ENCODE data around the gene CYP2E1.
A peak's percentile ranks its signal among the peaks of the same experiment; 100 is the strongest.
"Not testable (repeated sequence)": the region's sequence is repeated elsewhere in the genome, so short reads cannot be mapped to it uniquely, and the experiment has no call there.

Gene CYP2E1

DNA sequence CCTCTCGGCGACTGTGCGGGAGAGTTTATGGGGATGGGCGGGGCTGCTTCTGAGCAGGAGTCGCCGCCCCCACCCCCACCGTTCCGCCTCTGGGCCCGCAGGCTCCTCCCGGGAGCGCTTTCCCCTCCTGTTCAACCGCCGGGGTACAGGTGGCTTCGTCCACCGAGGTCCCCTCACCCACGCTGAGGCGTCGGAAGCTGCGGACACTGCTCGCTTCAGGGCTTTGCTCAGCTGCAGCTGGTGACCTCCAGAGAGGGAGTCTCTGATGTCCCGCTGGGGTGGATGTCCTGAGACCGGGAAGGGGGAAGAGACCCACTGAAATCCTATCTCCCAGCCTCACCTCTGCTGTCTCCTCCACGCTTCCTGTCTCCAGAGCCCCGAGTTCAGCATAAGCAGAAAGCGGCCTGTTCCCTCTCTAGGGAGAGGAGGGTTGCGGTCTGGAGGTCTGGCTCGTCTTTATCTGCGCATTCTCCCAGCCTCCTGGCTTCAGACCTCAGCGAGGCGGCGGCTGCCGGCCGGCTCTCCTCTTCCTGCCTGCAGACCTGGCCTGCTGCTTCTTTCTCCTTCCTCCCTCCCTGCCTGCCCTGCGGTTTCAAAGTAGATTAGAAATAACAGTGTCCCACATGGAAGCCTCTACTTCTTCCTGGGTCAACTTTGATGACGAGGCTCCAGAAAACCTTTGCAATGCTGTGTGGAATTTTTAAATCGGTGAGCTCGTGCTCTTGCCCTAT lies 1.8 kb downstream of the CYP2E1 start:
- no peak for DNase-seq

DNA sequence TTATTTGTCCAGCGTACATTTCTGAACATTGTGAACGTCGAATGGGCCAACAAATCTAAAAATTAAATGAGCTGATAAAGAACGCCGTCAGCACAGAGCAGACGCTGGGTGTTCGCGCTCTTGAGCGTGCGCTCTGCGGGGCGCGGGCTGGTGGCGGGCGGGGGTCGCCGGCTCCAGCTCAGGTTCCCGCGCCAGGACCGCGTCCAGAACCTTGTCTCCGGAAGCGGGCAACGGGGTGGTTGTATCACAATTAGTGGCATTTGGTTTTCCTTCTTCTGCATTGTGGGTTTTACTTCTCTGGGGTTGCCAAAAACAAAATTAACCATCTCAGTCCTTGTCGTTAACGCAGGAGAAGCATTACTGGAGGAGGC lies 2.4 kb downstream of the CYP2E1 start:
- no peak for DNase-seq

DNA sequence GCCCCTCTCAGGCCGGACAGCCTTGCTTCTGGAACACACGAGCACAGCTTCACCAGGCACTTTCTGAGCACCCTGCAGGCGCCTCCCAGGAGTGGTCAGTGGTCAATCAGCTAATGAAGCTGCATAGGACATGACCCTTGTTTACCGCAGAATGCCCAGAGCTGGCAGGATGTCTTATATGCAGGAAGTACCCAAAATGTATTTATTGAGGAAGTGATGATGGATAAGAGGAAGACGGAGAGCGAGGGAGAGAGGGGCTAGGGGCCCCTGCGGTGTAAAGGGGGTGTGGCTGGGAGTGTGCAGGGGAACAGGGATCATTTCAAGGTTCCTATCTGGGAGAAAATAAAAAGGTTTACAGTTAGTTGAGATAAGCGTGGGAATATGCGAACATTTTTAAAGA lies 3.3 kb downstream of the CYP2E1 start:
- no peak for DNase-seq

DNA sequence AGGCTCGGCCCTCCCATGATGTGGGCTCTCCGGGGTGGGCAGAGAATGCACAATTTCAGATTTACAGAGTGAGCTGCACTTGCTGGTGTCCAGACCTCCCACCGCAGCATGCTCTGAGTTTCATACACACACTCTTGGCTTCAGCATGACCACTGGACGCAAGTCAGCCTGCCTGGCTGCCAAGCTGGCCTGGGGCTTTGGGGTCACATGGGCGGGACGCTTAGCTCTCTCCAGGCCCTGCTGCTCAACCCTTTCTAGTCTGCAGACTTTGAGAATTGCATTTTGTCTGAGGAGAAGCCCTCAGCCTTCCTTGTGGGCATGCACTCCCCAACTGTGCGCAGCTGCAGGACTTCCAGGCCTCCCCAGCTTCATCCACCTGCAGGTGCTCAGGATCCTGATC lies 5.7 kb downstream of the CYP2E1 start:
- peak; percentile 29 for DNase-seq

DNA sequence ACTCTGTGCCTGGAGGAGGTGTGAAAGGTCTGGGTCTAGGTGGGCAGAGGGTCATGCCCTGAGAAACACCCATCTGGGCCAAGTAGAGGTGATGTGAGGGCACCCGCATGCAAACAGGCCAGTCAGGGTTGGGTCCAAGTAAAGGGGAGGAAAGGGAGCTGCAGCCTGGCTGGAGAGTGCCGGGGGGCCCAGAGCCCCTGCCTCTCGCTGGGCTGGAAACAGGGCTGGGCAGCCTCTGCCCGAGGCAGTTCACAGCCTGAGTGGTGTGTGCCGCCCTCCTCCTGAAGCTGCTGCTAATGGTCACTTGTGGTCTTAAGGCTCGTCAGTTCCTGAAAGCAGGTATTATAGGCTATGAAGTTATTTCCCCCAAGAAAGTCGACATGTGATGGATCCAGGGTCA lies 7.3 kb downstream of the CYP2E1 start:
- peak; percentile 23 for DNase-seq

DNA sequence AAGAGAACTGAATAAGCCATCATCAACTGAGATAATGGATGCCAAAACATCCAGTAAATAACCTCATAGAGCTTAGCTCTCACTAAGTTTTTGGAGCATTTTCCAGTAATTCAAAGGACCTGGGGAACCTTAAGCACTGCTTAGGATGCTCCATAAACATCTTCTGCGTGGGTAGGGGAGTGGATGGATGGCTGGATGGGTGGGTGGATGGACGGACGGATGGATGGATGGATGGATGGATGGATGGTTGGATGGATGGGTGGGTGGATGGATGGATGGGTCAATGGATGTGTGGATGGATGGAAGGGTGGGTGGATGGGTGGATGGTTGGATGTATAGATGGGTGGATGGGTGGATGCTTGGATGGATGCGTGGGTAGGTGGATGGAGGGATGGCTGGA lies 9.0 kb downstream of the CYP2E1 start:
- DNase-seq: no peak

DNA sequence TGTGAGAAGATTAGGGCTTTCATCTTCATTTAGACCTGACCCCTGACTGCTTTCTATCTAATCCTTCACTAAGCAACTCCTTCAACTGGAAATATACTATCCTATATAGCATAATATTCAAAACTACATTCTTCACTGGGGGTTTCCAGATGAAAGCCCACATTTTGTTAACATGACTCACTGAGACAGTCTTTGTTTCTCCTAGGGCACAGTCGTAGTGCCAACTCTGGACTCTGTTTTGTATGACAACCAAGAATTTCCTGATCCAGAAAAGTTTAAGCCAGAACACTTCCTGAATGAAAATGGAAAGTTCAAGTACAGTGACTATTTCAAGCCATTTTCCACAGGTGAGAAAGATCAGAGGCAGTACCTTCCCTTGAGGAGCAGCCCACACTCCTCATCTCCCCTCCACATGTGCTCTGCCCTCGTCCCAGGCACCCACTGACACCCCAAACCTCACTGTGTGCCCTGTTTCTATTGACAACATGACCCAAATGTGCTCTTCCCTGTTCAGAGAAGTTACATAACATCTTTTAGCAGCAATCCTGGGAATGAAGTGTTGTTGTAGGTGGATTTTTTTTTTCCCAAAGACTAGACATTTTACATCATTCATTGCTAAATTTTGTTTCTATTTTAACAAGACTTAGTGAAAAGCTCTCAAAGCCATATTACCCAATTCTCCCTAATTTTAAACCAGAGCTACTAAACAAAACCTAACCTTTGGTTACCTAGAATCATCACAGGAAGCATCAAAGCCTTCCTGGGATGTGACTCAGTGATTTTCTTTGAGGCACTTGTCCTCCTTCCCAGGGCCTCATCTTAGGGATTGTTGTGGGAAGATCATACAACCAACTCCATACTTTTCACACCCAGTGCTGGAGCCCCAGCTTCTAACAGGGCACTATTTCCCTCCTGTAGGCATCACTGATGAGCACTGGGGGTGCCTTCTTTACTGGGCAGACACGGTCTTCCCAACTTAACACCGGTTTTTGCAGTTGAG lies 10.7 kb downstream of the CYP2E1 start:
- DNase-seq: no peak

DNA sequence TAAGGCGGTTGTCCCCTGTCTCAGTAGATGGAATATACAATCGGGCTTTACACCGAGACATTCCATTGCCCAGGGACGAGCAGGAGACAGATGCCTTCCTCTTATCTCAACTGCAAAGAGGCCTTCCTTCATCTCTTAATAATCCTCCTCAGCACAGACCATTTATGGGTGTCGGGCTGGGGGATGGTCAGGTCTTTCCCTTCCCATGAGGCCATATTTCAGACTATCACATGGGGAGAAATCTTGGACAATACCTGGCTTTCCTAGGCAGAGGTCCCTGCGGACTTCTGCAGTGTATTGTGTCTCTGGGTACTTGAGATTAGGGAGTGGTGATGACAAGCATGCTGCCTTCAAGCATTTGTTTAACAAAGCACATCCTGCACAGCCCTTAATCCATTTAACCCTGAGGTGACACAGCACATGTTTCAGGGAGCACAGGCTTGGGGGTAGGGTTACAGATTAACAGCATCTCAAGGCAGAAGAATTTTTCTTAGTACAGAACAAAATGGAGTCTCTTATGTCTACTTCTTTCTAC lies 14.3 kb downstream of the CYP2E1 start:
- DNase-seq: not testable (repeated sequence)

DNA sequence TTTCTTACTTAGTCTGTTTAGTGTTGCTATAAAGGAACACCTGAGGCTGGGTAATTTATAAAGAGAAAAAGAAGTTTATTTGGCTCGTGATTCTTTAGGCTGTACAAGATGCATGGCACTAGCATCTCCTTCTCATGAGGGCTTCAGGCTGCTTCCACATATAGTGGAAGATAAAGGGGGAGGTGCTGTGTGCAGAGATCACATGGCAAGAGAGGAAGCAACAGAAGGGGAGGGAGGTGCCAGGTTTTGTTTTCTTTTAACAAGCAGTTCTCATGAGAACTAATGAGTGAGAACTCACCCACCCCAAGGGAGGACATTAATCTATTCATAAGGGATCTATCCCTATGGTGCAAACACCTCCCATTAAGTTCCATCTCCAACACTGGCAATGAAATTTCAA lies 17.3 kb downstream of the CYP2E1 start:
- no peak for DNase-seq

DNA sequence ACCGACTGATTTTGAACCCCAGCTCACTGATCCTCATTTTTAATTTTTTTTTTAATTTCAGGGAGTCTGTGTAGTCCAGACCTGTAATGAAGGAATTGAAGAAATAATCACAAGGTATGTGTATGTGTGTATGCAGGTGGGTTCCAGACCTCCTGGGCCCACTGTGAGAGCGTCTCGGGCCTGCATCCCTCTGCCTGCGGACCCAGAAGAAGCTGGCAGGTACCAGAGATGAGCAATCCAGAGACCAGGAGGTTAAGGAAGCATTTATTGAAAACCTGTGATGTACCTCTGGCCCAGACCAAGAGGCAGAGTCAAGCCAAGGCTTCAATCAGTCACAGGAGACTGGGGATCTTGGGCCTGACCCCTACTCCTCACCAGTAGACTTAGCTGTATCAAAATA lies 27.4 kb downstream of the CYP2E1 start:
- no peak for DNase-seq

DNA sequence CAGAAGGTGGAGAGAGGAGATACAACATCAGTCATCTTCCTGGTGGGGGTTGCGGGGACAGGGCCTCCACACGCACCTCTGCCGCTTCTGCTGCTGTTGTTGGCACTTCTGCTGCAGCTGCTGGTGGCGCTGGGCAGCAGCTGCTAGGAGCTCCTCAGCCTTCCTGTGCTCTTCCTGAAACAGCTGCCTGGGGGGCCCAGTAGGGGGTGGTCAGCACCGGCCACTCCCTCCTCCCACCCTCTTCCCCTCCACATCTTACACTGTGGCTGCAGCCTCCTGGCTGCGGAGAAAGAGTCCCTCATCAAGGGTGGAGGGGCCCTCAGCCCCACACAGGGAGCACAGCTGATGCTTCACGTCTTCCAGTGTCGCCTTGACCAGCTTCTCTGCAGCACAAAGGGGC lies 28.4 kb downstream of the CYP2E1 start:
- DNase-seq: peak; percentile 29

DNA sequence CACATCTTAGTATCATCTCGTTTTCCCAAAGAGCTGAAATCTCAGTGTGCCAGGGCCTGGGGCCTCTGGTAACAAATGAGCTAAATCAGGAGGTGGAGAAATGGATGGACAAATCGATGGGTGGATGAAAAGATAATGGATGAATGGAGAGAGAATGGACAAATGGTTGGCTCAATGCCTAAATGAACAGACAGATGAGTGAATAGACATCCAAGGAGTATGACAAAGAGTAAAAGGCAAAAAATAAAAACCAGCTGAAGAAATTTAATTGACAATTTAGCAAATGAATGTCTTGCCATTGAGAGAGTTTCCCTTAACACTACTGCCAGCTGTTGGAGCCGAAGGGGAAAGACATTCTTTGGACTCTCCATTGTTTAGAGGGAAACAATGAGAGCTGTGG lies 30.2 kb downstream of the CYP2E1 start:
- no peak for DNase-seq

DNA sequence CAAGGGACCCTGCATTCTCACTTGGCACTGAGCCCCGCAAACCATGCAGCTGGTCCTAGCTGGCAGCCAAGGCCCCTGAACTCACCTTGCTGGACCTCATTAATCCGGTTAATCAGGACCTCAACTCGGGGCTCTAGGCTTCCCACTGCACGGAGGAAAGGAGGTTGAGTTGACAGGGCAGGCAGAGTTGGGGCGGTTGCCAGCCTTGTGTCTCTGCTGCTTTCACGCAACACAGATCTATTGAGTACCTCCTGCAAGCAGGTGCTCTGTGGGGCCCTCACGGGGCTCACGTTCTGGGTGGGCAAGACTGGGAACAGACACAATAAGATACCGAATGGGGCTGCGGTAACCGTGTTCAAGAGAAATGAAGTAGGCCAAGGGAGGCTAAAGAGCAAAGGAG lies 32.1 kb downstream of the CYP2E1 start:
- DNase-seq: no peak

DNA sequence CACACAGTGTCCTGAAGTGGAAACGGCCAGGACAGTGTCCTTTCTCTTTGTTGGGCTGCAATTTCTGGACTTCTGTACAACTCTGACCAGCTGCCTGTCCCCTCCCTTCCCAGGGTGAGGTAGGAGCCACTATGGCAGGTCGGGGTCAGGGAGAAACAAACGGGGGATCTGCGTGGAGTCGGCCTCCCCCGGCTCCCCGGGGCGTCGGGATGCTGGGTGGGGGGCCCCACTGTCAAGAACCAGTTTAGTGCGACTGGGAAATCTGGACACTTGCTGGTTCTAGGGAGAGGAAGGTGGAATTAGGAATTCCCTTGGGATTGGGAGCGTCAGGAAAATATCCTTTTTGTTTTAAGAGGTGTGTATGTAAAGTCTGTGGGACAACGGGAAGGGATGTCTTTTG lies 37.7 kb downstream of the CYP2E1 start:
- no peak for DNase-seq

DNA sequence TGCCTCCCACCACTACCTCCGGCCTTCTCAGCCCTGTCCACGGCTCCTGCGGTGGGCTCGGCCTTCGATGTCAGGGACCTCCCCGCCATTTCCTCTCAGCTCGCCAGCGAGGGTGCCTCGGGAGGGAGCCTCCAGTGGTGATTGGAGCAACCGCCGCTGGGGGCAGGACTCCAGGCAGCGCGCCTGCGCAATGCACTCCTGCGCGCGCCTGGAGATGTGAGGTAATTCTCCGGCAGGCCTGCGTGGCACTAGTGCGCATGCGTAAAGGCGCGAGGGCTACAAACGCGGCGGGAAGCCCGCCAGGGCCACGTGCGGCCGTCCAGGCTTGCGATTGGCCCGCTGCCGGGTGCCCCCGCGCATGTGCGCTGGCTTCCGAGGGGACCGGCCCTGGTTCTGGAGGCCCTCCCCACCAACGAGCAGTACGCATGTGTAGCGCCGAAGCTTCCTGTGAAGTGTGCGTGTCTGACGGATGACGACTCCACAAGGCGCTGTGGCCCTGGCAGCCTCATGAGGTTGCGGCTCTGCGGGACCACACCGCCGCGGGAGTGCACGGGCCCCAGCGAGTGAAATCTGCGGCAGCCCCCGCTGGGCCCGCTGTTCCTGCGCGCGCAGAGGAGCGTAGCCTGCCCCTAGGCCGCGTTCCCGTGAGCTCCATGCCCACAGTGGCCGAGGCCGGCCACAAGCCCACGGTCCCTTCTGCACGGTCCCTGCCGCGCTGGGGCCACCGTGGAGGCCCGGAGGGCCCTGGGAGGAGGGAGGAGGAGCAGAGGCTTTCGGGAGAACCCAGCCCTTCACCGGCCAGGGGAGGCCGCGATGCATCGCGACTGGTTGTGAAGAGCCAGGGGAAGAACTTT lies 38.5 kb downstream of the CYP2E1 start, which contains the start of gene SYCE1:
Gene SYCE1, minus strand, starts transcription at position 143 of the 854 bp plus-strand sequence. Its CDS starts 54 bp downstream, at position 89.
- DNase-seq: no peak

DNA sequence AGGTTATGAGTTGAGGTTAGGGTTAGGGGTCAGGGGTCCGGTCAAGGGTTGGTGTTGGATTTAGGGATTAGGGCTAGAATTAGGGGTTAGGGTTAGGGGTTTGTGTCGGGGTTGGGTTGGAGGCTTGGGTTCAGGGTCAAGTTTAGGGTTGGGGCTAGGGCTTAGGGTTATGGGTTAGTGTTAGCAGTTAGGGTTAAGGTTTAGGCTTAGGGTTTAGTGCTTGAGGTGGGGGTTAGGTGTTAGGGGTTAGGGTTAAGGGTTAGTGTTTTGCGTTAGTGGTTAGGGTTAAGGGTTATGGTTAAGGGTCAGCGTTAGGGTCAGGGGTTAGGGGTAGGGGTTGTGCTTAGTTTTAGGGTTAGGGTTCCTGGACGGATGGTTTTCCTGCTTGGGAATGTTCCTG lies 40.0 kb downstream of the CYP2E1 start:
- no peak for DNase-seq

DNA sequence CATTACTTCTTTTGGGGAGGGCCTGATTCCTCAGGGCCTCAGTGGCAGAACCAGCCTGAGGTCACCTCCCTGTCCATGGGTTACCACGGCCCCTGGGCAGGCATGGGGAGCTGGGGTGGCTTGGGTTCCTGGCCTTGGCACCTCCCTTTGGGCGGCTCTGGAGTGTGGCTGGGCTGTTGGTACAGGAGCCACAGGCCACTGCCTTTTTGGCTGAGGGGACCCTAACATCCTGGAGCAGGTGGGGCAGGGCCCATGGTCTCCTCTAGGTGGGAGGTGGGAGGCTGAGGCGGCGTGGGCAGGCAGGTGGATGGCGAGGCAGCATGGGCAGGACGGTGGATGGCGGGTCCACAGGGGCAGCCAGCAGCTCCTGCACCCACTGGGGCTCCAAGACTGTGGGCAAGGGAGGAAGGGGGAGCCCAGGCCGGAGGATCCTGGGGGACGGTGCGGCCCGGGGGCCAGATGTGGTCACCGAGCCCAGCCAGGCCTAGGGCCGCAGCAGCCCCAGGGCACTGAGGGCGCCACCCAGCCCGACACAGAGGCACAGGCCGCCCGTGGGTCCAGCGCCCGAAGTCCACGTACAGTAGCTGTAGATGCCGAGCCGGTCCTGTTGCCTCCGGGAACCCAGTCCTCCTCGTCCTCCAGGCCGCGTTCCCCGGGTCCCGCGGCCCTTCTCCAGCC lies 40.6 kb downstream of the CYP2E1 start:
- no peak for DNase-seq

DNA sequence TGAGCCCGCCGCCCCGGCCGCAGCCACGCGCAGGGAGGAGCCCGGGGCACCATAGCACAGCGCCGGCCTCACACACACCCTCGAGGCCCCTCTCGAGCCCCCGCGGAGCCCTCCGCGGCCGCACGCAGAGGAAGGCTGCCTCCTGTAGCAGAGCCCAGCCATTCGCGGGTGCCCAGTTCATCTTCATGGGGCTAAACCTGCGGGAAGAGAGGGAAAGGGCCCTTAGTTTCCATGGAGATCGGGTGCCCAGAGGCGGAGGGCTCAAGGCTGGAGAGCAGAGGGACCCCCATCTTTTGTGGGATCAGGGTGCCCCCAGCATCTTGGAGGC lies 41.1 kb downstream of the CYP2E1 start:
- no peak for DNase-seq

DNA sequence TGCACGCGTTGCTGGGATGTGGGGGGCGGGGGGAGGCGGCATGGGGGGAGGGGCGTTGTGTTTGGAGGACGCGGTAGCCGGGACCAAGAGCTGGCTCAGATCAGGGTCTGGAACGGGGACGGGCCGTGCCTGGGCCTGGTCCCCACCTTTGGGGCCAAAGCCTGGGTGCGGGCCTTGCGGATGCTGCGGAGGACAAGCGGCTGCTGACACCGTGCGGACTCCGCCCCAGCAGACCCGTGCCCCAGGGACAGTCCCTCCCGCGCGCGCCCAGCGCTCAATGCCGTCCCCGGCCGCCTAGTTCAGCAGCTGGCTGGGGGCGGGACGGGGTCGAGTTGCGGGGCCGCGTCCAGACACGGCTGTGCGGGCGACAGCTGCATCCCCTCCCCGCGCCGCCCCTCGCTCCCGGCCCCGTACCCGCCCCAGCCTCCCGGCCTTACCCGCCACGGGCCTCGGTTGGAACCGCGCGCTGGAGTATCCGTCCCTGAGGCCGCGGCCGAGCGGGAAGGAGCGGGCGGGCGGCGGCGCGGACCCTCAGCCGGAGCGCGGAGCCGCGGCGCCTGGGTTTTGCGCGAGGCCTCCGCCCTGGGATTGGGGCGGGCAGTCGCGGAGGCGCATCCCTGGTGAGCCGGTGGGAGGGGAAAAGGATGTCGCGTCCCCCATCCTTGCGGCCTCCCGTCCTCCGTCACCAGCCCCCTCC lies 41.8 kb downstream of the CYP2E1 start:
- DNase-seq: not testable (repeated sequence)

DNA sequence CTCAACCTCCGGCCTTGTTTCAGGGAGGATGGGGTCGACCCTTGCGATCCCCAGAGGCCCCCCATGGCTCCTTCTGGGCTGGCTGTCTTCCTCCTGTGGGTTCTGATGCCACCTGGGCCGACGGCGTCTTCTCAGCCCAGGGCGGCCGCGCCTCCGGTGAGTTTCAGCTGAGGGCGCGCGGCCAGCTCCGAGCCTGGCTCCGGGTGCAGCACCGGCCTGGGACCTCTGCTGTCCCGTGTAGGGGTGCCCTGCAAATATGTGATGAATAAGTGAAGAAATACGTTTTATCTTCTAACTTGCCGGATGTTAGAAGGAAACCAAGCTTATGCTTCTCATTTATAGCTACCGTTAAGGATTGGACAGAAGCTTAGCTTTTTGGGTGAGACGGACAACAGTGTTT lies 42.6 kb downstream of the CYP2E1 start:
- not testable (repeated sequence) for DNase-seq

DNA sequence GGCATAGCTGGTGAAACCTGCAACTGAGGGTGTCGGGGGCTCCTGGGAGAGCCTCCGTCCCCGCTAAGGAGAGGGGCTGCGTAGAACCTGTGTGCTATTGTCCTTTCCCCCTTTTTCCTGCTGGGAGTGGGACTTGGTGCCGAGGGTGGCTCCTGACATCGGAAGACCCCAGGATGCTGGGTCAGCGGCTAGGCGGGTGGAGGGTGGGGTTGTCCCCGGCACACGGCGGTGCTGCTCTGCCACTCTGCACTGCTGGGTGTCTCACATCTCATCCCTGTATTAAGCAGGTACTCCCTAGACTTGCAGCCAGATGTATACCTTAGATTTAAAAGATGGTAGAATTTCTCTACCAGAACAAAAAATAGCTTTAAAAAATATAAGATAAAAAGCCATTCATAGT lies 44.9 kb downstream of the CYP2E1 start:
- not testable (repeated sequence) for DNase-seq

DNA sequence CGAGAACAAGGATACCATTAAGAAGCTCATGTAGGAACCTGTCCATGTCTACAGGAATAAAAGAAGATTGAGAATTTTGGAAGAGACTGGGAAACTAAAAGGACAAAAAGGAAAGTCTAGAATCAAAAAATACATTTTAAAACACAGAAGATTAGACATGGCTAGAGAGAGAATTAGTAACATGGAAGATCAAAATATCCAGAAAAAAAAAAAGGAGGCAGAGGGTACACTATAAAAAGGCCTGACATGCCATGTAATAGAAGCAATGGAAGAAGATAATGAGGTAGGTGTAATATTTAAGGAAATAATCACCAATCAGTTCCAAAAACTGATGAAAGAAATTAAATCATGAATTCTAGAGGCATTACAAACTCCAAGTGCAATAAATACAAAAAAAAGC lies 46.3 kb downstream of the CYP2E1 start:
- DNase-seq: not testable (repeated sequence)

All from islet precursor cell (in vitro differentiated cells).